CD4-positive, alpha-beta T cell treated with Interleukin-17A for 4 hours (primary cell): ENCODE measurements around the gene COL13A1.

Source experiments
- DNase-seq: peaks from one replicate; pipeline ENCODE4 v3.0.0-alpha.2; 2020; ENCODE audit warnings: mixed read lengths

The COL13A1 gene

GRCh38 chr10:69848454-69848853, 46.7 kb downstream of the COL13A1 start:
- no peak for DNase-seq

GRCh38 chr10:69849825-69850224, 48.1 kb downstream of the COL13A1 start:
- no peak for DNase-seq

- no peak for DNase-seq
These were observed 48.7 kb downstream of the COL13A1 start for GRCh38 chr10:69850440-69850839.

GRCh38 chr10:69851306-69851705, 49.6 kb downstream of the COL13A1 start:
- DNase-seq, result no peak

- no peak for DNase-seq
These were observed 51.4 kb downstream of the COL13A1 start for GRCh38 chr10:69853064-69853463.

- DNase-seq, result no peak
These were observed 53.0 kb downstream of the COL13A1 start for GRCh38 chr10:69854511-69855345.

GRCh38 chr10:69855346-69856111, 53.8 kb downstream of the COL13A1 start:
- DNase-seq, result no peak

- DNase-seq, result no peak
These were observed 55.0 kb downstream of the COL13A1 start for GRCh38 chr10:69856601-69857166.

GRCh38 chr10:69858201-69858600, 56.5 kb downstream of the COL13A1 start:
- DNase-seq, result no peak

- no peak for DNase-seq
These were observed 58.6 kb downstream of the COL13A1 start for GRCh38 chr10:69860271-69860670.

- DNase-seq, result no peak
These were observed 59.8 kb downstream of the COL13A1 start for GRCh38 chr10:69861251-69862240.

- no peak for DNase-seq
These were observed 61.3 kb downstream of the COL13A1 start for GRCh38 chr10:69862882-69863530.

GRCh38 chr10:69863580-69863979, 61.9 kb downstream of the COL13A1 start:
- DNase-seq, result no peak

GRCh38 chr10:69864321-69864720, 62.6 kb downstream of the COL13A1 start:
- no peak for DNase-seq

- DNase-seq, result no peak
These were observed 63.7 kb downstream of the COL13A1 start for GRCh38 chr10:69865450-69865849.

- no peak for DNase-seq
These were observed 64.6 kb downstream of the COL13A1 start for GRCh38 chr10:69866246-69866687.

GRCh38 chr10:69866688-69867461, 65.2 kb downstream of the COL13A1 start:
- no peak for DNase-seq

GRCh38 chr10:69867699-69868558, 66.2 kb downstream of the COL13A1 start:
- DNase-seq, result no peak

- no peak for DNase-seq
These were observed 67.1 kb downstream of the COL13A1 start for GRCh38 chr10:69868821-69869220.
